Cardiac muscle cell (in vitro differentiated cells and primary cell): Measurements from ENCODE around the gene NTMT1. TPM values are rescaled to one million over a fixed set of nuclear protein-coding genes. Genes with fewer than 3 reads are reported as not detected.

Source experiments
- DNase-seq, 2 donors: peaks; one replicate each; pipeline versions ENCODE4 v3.0.0 to v3.0.0-alpha.2; 2010 to 2017; ENCODE audit warnings: low read depth in 1 of 2, low spot score in 1 of 2
- H3K27ac ChIP-seq: fragments of 200-600 bp; sonication (generic); 2 replicates; pipeline ENCODE4 v1.5.1; 2016
- H3K27me3 ChIP-seq: fragments of 200-600 bp; sonication (generic); 2 replicates; pipeline ENCODE4 v1.6.0; 2016; ENCODE audit warnings: control low read depth
- H3K36me3 ChIP-seq: fragments of 200-600 bp; sonication (generic); 2 replicates; pipeline ENCODE4 v1.5.1; 2016; ENCODE audit warnings: control low read depth
- H3K4me1 ChIP-seq: fragments of 200-600 bp; sonication (generic); 2 replicates; pipeline ENCODE4 v1.8.1; 2017; ENCODE audit warnings: low read depth, mild to moderate bottlenecking, mixed run types
- H3K4me3 ChIP-seq: fragments of 200-600 bp; sonication (generic); 2 replicates; pipeline ENCODE4 v1.5.1; 2016; ENCODE audit warnings: mild to moderate bottlenecking
- H3K9me3 ChIP-seq: fragments of 200-600 bp; sonication (generic); 2 replicates; pipeline ENCODE4 v1.5.1; 2017; ENCODE audit warnings: low read depth, mild to moderate bottlenecking, control low read depth
- CTCF ChIP-seq: IDR thresholded peaks from 2 replicates; pipeline ENCODE4 v1.5.1; 2012; ENCODE audit warnings: low read depth, mild to moderate bottlenecking, low read length
- polyA plus RNA-seq: library from polyadenylated mRNA; unstranded; fragments of >200 nt; fragmentation: Nextera tagmentation; extraction: Ambion mirVana; gene quantifications from 2 replicates; pipeline ENCODE4 v1.2.1, GENCODE V29; 2016
- total RNA-seq: library from RNA; depleted of rRNA; stranded (reverse); fragments of >200 nt; gene quantifications from 2 replicates; pipeline ENCODE4 v1.2.3, GENCODE V29; 2016

Gene NTMT1
- total and polyA plus RNA-seq, 2 experiments from 2014 or later = 35.2 to 77.6 TPM

- TF ChIP-seq CTCF = no peak
- no peak for DNase-seq
- Histone ChIP-seq H3K4me3 (no peak overlapping the region), H3K27me3 (no peaks in the 10 kb centered on the region), H3K27ac (no peak overlapping the region), H3K36me3 (no peaks in the 10 kb centered on the region), H3K4me1 (peaks cover 4% of the 10 kb centered on the region), H3K9me3 (no peaks in the 10 kb centered on the region)
Measured at GRCh38 chr9:129648092-129648763, 22.3 kb downstream of the NTMT1 start.

DNA sequence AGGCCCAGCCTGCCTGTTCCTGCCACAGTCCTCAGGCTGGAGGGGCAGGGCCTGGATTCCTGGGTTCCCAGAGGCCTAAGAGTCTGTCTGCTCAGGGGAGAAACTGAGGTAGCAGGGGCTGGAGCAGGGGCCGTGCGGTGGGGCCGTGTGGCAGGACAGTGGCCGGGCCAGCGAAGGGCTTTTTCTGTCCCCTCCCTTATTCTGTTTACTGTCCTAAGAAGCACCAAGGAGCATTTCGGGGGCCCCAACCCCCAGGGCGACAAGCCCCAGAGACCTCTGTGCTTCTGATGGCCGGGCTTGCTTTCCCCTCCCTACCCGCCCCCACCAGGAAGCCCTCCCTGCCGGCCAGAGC, 22.8 kb downstream of the NTMT1 start:
- Histone ChIP-seq H3K4me3 (no peak overlapping the region), H3K27ac (no peak overlapping the region), H3K9me3 (no peaks in the 10 kb centered on the region), H3K4me1 (peaks cover 4% of the 10 kb centered on the region), H3K36me3 (no peaks in the 10 kb centered on the region), H3K27me3 (no peaks in the 10 kb centered on the region)
- TF ChIP-seq CTCF = no peak
- DNase-seq = no peak

GRCh38 chr9:129649726-129650679, 24.0 kb downstream of the NTMT1 start:
- H3K4me3 ChIP-seq = no peak overlapping the region
- H3K36me3 ChIP-seq = no peaks in the 10 kb centered on the region
- no peak overlapping the region for H3K27ac ChIP-seq
- no peak for DNase-seq
- no peaks in the 10 kb centered on the region for H3K27me3 ChIP-seq
- TF ChIP-seq CTCF = no peak
- H3K9me3 ChIP-seq = no peaks in the 10 kb centered on the region
- H3K4me1 ChIP-seq = peaks cover 8% of the 10 kb centered on the region

DNA sequence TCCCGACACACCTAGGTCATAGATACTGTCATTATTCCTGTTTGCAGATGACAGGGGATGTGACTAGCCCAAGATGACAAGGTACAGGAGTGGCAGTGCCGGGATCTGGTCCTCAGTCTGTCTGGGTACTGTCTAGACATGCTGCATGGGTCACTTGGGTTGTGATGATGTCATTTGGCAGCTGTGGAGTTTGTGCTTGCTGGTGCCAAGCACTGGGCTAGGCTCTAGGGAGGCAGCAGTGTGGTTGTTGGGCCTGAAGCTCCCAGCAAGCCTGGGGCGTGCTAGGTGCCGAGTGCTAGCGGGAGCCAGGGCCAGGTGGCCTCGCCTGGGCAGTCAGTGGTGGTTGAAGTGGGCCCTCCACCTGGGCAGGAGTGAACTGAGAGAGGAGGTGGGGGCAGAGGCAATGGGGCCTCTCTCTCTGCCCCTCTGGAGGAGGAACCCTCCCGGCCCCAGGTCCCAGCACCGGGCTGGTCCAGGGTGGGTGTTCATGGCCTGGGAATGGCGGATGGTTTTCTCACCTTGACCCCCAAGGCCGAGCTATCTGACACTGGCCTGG, 24.8 kb downstream of the NTMT1 start:
- Histone ChIP-seq H3K9me3 (no peaks in the 10 kb centered on the region), H3K36me3 (no peaks in the 10 kb centered on the region), H3K27me3 (no peaks in the 10 kb centered on the region), H3K27ac (no peak overlapping the region), H3K4me3 (no peak overlapping the region), H3K4me1 (peaks cover 8% of the 10 kb centered on the region)
- TF ChIP-seq CTCF = no peak
- DNase-seq = no peak

- Histone ChIP-seq H3K27me3 (no peaks in the 10 kb centered on the region), H3K9me3 (no peaks in the 10 kb centered on the region), H3K4me3 (no peak overlapping the region), H3K36me3 (no peaks in the 10 kb centered on the region), H3K4me1 (peaks cover 5% of the 10 kb centered on the region), H3K27ac (no peak overlapping the region)
- peak in 1 of 2 donors; percentile 21 for DNase-seq
- no peak for TF ChIP-seq CTCF
Measured at GRCh38 chr9:129653823-129654553, 28.0 kb downstream of the NTMT1 start.
